GM12892 (cell line): ENCODE measurements around the gene NOTUM.

ENCODE experiments used
- POLR2A ChIP-seq: IDR thresholded peaks from 2 replicates; pipeline ENCODE4 v1.6.1; 2011; ENCODE audit warnings: low read depth, low read length, control low read depth
- POLR2AphosphoS5 ChIP-seq: IDR thresholded peaks from 2 replicates; pipeline ENCODE4 v1.6.1; 2011; ENCODE audit warnings: low read depth, low read length, control low read depth

GRCh38 chr17:81998212-81998611 is 37.2 kb upstream of the NOTUM start:
- TF ChIP-seq POLR2A (no peak), POLR2AphosphoS5 (no peak)
